Thoracic aorta (tissue), 2 donors: ENCODE measurements around the gene MYT1. TPM values are rescaled to one million over a fixed set of nuclear protein-coding genes. Genes with fewer than 3 reads are reported as not detected.

Source experiments
- ATAC-seq: fragments of 150-250 bp; one replicate; pipeline ENCODE4 v1.8.0; 2017; ENCODE audit warnings: low read depth; ENCODE audit not compliant: insufficient number of reproducible peaks, low FRiP score
- DNase-seq: peaks from one replicate; pipeline ENCODE4 v3.0.0-alpha.2; 2020; ENCODE audit warnings: low spot score
- H3K27ac ChIP-seq, 2 donors: fragments of 200-600 bp; sonication (generic); 1 replicate in 1 of 2; 2 replicates in 1 of 2; pipeline ENCODE4 v1.5.1; 2016; ENCODE audit warnings: mild to moderate bottlenecking in 2 of 2, moderate library complexity in 2 of 2
- H3K27me3 ChIP-seq: fragments of 200-600 bp; sonication (generic); replicated peaks from 2 replicates; pipeline ENCODE4 v1.6.0; 2016; ENCODE audit warnings: mild to moderate bottlenecking; ENCODE audit not compliant: insufficient read depth
- H3K36me3 ChIP-seq: fragments of 200-600 bp; sonication (generic); one replicate; pipeline ENCODE4 v1.5.1; 2016
- H3K4me1 ChIP-seq, 2 donors: fragments of 200-600 bp; sonication (generic); 1 replicate in 1 of 2; 2 replicates in 1 of 2; pipeline versions ENCODE4 v1.5.1 to v1.6.0; 2016; ENCODE audit warnings: low read depth in 2 of 2, mild to moderate bottlenecking in 1 of 2; ENCODE audit not compliant: control insufficient read depth in 1 of 2
- H3K4me3 ChIP-seq: fragments of 200-600 bp; sonication (generic); 2 replicates; pipeline ENCODE4 v1.5.1; 2016; ENCODE audit warnings: mild to moderate bottlenecking
- H3K9me3 ChIP-seq: fragments of 200-600 bp; sonication (generic); 2 replicates; pipeline ENCODE4 v1.5.1; 2016
- total RNA-seq, 2 donors: library from RNA; depleted of rRNA; stranded (reverse); fragments of >200 nt; gene quantifications; one replicate each; pipeline versions ENCODE4 v1.1.0 to v1.2.3, GENCODE V29; 2016
- TF ChIP-seq, protein P1 (sequence below): fragments of 200-600 bp; sonication (generic); IDR thresholded peaks from one replicate; pipeline ENCODE4 v1.5.1; 2019; ENCODE audit warnings: antibody characterized with exemption

The MYT1 gene
- total RNA-seq, 2 donors from 2014 or later, result not detected

GRCh38 chr20:64258071-64258823 lies 94.0 kb downstream of the MYT1 start:
- TF ChIP-seq, protein P1, sequence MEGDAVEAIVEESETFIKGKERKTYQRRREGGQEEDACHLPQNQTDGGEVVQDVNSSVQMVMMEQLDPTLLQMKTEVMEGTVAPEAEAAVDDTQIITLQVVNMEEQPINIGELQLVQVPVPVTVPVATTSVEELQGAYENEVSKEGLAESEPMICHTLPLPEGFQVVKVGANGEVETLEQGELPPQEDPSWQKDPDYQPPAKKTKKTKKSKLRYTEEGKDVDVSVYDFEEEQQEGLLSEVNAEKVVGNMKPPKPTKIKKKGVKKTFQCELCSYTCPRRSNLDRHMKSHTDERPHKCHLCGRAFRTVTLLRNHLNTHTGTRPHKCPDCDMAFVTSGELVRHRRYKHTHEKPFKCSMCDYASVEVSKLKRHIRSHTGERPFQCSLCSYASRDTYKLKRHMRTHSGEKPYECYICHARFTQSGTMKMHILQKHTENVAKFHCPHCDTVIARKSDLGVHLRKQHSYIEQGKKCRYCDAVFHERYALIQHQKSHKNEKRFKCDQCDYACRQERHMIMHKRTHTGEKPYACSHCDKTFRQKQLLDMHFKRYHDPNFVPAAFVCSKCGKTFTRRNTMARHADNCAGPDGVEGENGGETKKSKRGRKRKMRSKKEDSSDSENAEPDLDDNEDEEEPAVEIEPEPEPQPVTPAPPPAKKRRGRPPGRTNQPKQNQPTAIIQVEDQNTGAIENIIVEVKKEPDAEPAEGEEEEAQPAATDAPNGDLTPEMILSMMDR, result no peak
- ATAC-seq (no peak), DNase-seq (no peak)
- H3K9me3 ChIP-seq, result no peaks in the 10 kb centered on the region
- H3K27ac ChIP-seq, result no peak overlapping the region
- no peaks in the 10 kb centered on the region for H3K36me3 ChIP-seq
- no peak overlapping the region for H3K4me3 ChIP-seq
- no peaks in the 10 kb centered on the region for H3K27me3 ChIP-seq
- peaks cover 11 to 36% of the 10 kb centered on the region in 2 donors for H3K4me1 ChIP-seq

GRCh38 chr20:64260239-64260638 lies 96.0 kb downstream of the MYT1 start:
- ATAC-seq (no peak), DNase-seq (no peak)
- TF ChIP-seq, protein P1, result no peak
- Histone ChIP-seq H3K9me3 (no peaks in the 10 kb centered on the region), H3K27me3 (no peaks in the 10 kb centered on the region), H3K36me3 (no peaks in the 10 kb centered on the region), H3K4me3 (no peak overlapping the region), H3K4me1 (peaks cover 11 to 29% of the 10 kb centered on the region in 2 donors), H3K27ac (no peak overlapping the region)

DNA sequence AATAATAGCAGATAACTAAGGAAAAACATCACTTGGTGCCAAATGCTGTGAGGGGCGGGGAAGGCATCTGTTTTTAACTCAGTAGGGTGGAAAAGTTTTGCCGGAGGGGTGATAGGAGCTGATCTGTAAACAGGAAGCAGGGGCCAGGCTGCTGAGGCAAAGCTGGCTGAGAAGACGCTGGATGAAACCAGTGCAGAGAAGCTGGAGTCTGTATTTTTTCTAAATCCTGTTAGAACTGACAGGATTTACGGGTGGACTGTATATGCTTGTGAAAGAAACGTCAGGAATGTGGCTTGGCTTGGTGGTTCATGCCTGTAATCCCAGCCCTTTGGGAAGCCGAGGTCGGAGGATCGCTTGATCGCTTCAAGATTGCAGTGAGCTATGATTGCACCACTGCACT lies 96.9 kb downstream of the MYT1 start:
- DNase-seq (no peak), ATAC-seq (no peak)
- H3K27me3 ChIP-seq, result no peaks in the 10 kb centered on the region
- TF ChIP-seq, protein P1, result no peak
- no peaks in the 10 kb centered on the region for H3K36me3 ChIP-seq
- H3K9me3 ChIP-seq, result no peaks in the 10 kb centered on the region
- no peak overlapping the region for H3K27ac ChIP-seq
- peaks cover 11 to 27% of the 10 kb centered on the region in 2 donors for H3K4me1 ChIP-seq
- peak overlapping the region; percentile 22 for H3K4me3 ChIP-seq

GRCh38 chr20:64264091-64264490 lies 99.8 kb downstream of the MYT1 start:
- ATAC-seq (no peak), DNase-seq (no peak)
- Histone ChIP-seq H3K4me1 (peaks cover 6 to 12% of the 10 kb centered on the region in 2 donors), H3K9me3 (no peaks in the 10 kb centered on the region), H3K4me3 (no peak overlapping the region), H3K36me3 (peaks cover 3% of the 10 kb centered on the region), H3K27ac (no peak overlapping the region), H3K27me3 (no peaks in the 10 kb centered on the region)
- TF ChIP-seq, protein P1, result no peak

DNA sequence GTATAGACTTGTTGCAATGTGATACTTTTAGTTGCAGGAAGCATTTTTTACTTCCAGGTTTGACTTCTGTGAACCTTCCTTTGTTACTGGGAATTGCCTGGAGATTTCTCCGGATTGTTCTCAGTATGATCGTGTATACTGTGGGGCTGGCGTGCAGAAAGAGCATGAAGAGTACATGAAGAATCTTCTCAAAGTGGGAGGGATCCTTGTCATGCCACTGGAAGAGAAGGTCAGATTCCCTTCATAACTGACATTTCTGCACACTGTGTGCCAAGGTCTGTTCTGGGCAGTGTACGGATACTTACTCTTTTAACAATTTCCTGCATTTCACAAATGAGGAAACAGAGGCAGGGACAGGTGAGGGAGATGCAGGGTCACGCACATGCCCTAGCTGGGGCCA lies 100.9 kb downstream of the MYT1 start:
- H3K27ac ChIP-seq, result no peak overlapping the region
- H3K9me3 ChIP-seq, result no peaks in the 10 kb centered on the region
- no peak for DNase-seq
- no peak overlapping the region for H3K4me3 ChIP-seq
- H3K27me3 ChIP-seq, result no peaks in the 10 kb centered on the region
- peaks cover 6 to 12% of the 10 kb centered on the region in 2 donors for H3K4me1 ChIP-seq
- peaks cover 3% of the 10 kb centered on the region for H3K36me3 ChIP-seq
- TF ChIP-seq, protein P1, result no peak
- no peak for ATAC-seq
